ENCODE results near the gene ABHD17C.

The ABHD17C gene

GRCh38 chr15:80769153-80769828, 74.2 kb downstream of the ABHD17C start:
- TF ChIP-seq CTCF (IDR thresholded peaks at IDR 0.05; ENCODE audit: low read depth, low read length) = no peak
- no peak overlapping the region for H3K4me3 ChIP-seq (ENCODE audit: low read depth, low read length)

- no peak overlapping the region for H3K4me3 ChIP-seq (ENCODE audit: low read depth, low read length)
- TF ChIP-seq CTCF (IDR thresholded peaks at IDR 0.05; ENCODE audit: low read depth, low read length) = no peak
Observed at GRCh38 chr15:80769829-80770705, 75.0 kb downstream of the ABHD17C start.

GRCh38 chr15:80773122-80773551, 78.0 kb downstream of the ABHD17C start:
- H3K4me3 ChIP-seq (ENCODE audit: low read depth, low read length) = no peak overlapping the region
- no peak for TF ChIP-seq CTCF (IDR thresholded peaks at IDR 0.05; ENCODE audit: low read depth, low read length)

GRCh38 chr15:80773792-80774352, 78.8 kb downstream of the ABHD17C start:
- H3K4me3 ChIP-seq (ENCODE audit: low read depth, low read length) = no peak overlapping the region
- TF ChIP-seq CTCF (IDR thresholded peaks at IDR 0.05; ENCODE audit: low read depth, low read length) = no peak

GRCh38 chr15:80774486-80774885, 79.4 kb downstream of the ABHD17C start:
- TF ChIP-seq CTCF (IDR thresholded peaks at IDR 0.05; ENCODE audit: low read depth, low read length) = no peak
- no peak overlapping the region for H3K4me3 ChIP-seq (ENCODE audit: low read depth, low read length)

GRCh38 chr15:80775338-80775737, 80.2 kb downstream of the ABHD17C start:
- H3K4me3 ChIP-seq (ENCODE audit: low read depth, low read length) = no peak overlapping the region
- no peak for TF ChIP-seq CTCF (IDR thresholded peaks at IDR 0.05; ENCODE audit: low read depth, low read length)
